Thyroid gland (tissue), 4 donors: ENCODE measurements around the gene SLF1.

ENCODE experiments used
- POLR2A ChIP-seq, 2 donors: fragments of 450-650 bp; IDR thresholded peaks; one replicate each; pipeline ENCODE4 v1.6.1; 2017; ENCODE audit warnings: antibody characterized with exemption in 2 of 2, mild to moderate bottlenecking in 2 of 2, moderate library complexity in 1 of 2
- TF ChIP-seq, protein P1 (sequence below), 6 experiments: fragments of 200-600 bp in 3 of 6; fragments of 450-650 bp in 3 of 6; sonication (generic) in 3 of 6; IDR thresholded peaks; one replicate each; pipeline ENCODE4 v1.5.1; 2016 to 2019; ENCODE audit warnings: antibody characterized with exemption in 6 of 6, mild to moderate bottlenecking in 2 of 6, inconsistent platforms in 1 of 6, moderate library complexity in 1 of 6

GRCh38 chr5:94627191-94627590 lies 8.7 kb downstream of the SLF1 start:
- TF ChIP-seq, protein P1, sequence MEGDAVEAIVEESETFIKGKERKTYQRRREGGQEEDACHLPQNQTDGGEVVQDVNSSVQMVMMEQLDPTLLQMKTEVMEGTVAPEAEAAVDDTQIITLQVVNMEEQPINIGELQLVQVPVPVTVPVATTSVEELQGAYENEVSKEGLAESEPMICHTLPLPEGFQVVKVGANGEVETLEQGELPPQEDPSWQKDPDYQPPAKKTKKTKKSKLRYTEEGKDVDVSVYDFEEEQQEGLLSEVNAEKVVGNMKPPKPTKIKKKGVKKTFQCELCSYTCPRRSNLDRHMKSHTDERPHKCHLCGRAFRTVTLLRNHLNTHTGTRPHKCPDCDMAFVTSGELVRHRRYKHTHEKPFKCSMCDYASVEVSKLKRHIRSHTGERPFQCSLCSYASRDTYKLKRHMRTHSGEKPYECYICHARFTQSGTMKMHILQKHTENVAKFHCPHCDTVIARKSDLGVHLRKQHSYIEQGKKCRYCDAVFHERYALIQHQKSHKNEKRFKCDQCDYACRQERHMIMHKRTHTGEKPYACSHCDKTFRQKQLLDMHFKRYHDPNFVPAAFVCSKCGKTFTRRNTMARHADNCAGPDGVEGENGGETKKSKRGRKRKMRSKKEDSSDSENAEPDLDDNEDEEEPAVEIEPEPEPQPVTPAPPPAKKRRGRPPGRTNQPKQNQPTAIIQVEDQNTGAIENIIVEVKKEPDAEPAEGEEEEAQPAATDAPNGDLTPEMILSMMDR (IDR thresholded peaks at IDR 0.05): no peak
- TF ChIP-seq POLR2A (IDR thresholded peaks at IDR 0.05): no peak
